ENCODE measurements around the gene SPSB4. TPM values are rescaled to one million over a fixed set of nuclear protein-coding genes. Genes with fewer than 3 reads are reported as not detected.

SPSB4 gene
- total RNA-seq, 1 donor from 2014 or later, result not detected

GRCh38 chr3:141125351-141125750 is 74.2 kb downstream of the SPSB4 start:
- H3K36me3 Mint-ChIP-seq (ENCODE audit: low read depth), result no peaks in the 10 kb centered on the region
- H3K4me3 Mint-ChIP-seq, result no peak overlapping the region
- H3K27me3 Mint-ChIP-seq (ENCODE audit: insufficient read depth), result peaks cover 5% of the 10 kb centered on the region
- H3K9me3 Mint-ChIP-seq, result no peaks in the 10 kb centered on the region
- no peak for DNase-seq (ENCODE audit: low spot score)
- H3K27ac Mint-ChIP-seq, result no peak overlapping the region
- H3K4me1 Mint-ChIP-seq (ENCODE audit: low read depth), result no peaks in the 10 kb centered on the region
- intact Hi-C loops (cut with micrococcal nuclease), result no loop called here

GRCh38 chr3:141126661-141127343 is 75.7 kb downstream of the SPSB4 start:
- Mint-ChIP-seq H3K27ac (no peak overlapping the region), H3K27me3 (ENCODE audit: insufficient read depth) (peaks cover 9% of the 10 kb centered on the region), H3K4me3 (no peak overlapping the region), H3K4me1 (ENCODE audit: low read depth) (no peaks in the 10 kb centered on the region), H3K9me3 (no peaks in the 10 kb centered on the region), H3K36me3 (ENCODE audit: low read depth) (no peaks in the 10 kb centered on the region)
- intact Hi-C loops (cut with micrococcal nuclease), result no loop called here
- no peak for DNase-seq (ENCODE audit: low spot score)

DNA sequence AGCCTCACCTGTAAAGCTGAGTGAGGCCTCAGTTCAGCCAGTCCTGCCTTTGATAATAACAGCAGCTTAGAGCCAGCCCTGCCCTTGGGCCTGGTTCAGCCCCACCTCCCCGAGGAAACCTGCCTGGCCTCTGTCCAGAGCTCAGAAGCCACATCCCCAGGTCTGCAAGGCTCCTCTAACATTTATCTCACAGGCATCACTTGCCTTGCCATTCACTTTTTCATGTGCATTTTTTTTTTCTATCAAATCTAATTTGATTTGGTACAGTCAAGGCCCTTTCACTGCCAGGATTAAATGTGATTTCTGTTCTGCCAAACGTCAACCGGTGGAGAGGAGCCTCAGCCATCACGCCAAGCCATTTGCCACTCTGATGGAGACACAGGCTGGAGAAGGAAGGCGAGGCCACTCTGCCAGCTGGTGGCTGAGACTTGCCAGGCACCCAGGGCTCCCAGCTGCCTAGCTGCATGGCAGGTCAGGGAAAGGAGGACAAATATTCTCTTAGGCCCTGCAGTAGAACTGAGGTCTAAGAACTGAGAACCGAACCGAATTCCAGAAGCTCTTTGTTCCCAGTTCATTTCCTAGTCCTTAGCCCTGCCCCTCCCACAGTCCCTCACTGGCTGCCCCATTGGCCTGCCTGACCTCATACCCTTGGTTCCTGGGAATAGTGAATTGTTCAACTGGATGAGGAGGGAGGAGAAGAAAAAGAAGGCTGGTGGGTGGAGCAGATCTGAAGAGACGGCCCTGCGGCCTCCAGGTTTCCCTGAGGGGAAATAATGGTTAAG is 76.4 kb downstream of the SPSB4 start:
- no peak for DNase-seq (ENCODE audit: low spot score)
- Mint-ChIP-seq H3K9me3 (no peaks in the 10 kb centered on the region), H3K27ac (no peak overlapping the region), H3K36me3 (ENCODE audit: low read depth) (no peaks in the 10 kb centered on the region), H3K27me3 (ENCODE audit: insufficient read depth) (peaks cover 9% of the 10 kb centered on the region), H3K4me3 (no peak overlapping the region), H3K4me1 (ENCODE audit: low read depth) (no peaks in the 10 kb centered on the region)
- intact Hi-C loops (cut with micrococcal nuclease), result no loop called here

DNA sequence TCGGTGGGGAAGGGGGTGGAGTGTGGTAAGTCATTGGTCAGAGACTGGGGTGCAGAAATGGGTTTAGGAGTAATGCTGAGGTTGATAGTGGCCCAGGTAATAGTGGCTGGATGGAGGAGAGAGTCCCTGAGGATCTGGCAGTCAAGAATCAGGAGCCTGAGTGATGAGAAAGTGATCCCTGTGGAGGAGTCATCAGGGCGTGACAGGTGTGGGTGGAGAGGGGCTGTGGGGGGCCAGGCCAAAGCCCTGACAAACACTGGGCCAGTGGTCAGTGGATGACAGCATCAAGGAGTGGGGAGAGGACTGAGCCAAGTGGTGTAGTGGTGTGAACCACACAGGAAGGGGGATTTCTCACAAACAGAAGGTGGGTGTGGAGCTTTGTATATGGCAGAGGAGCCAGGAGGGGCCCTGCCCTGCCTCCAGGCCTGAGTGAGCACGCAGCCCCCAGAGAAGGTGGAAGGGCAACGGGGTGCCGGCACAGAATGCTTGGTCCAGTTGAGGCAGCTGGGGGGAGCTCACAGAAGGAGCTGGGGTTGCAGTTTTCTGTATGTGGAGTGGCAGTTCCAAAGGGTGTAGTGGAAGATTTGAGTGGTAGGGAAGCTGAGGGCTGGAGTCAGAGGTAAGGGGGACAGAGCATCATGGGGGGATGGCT is 77.1 kb downstream of the SPSB4 start:
- Mint-ChIP-seq H3K4me3 (no peak overlapping the region), H3K9me3 (no peaks in the 10 kb centered on the region)
- intact Hi-C loops (cut with micrococcal nuclease), result no loop called here

DNA sequence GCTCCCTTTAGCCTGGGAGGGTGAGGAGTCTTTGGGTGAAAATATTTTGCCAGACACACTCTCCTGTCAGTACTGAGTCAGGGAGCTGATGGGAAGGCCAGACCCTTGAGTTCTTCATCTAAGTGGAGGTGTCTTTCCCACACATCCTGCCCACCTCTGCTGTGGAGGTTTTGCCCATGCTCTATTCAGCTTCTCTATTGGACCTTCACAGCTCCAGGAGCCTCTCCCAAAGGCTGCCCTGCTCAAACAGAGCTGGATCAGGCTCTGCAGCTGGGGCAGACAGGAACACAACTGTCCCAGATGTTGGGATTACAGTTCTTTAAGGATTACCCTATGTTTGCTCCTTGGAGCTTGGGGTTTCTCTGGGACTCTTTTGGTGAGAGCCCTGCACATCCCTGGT is 77.9 kb downstream of the SPSB4 start:
- intact Hi-C loops (cut with micrococcal nuclease), result no loop called here
- no peaks in the 10 kb centered on the region for H3K36me3 Mint-ChIP-seq (ENCODE audit: low read depth)
- no peak overlapping the region for H3K27ac Mint-ChIP-seq
- no peaks in the 10 kb centered on the region for H3K4me1 Mint-ChIP-seq (ENCODE audit: low read depth)
- H3K9me3 Mint-ChIP-seq, result no peaks in the 10 kb centered on the region
- peaks cover 5% of the 10 kb centered on the region for H3K27me3 Mint-ChIP-seq (ENCODE audit: insufficient read depth)
- no peak overlapping the region for H3K4me3 Mint-ChIP-seq
- DNase-seq (ENCODE audit: low spot score), result no peak

More for the DNA sequence above, 77.1 kb downstream of the SPSB4 start:
- Mint-ChIP-seq H3K27ac (no peak overlapping the region), H3K27me3 (ENCODE audit: insufficient read depth) (peaks cover 7% of the 10 kb centered on the region), H3K36me3 (ENCODE audit: low read depth) (no peaks in the 10 kb centered on the region), H3K4me1 (ENCODE audit: low read depth) (no peaks in the 10 kb centered on the region)
- no peak for DNase-seq (ENCODE audit: low spot score)

DNA sequence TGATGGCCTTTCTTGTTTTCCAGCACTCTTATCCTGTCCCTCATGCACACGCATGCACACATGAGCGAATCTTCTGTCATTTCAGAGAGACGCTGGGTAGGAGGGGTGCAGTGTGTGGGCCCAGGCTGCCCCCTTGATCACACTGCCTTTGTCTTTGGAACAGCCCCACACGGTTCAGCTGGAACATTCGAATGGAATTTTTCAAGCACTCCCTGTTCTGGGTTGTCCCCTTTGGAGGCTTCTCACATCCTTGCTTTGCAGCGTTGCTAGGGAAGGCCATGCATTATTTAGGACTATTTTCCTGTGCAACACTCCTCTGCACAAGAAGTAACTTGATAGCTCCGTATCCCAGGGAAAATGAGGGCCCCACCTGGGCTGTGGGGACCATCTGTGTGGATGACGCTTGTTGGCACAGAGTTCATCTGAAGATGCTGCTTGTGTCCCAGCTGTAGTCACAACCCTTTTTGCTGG is 78.4 kb downstream of the SPSB4 start:
- Mint-ChIP-seq H3K27ac (no peak overlapping the region), H3K27me3 (ENCODE audit: insufficient read depth) (peaks cover 4% of the 10 kb centered on the region), H3K9me3 (no peaks in the 10 kb centered on the region), H3K4me3 (no peak overlapping the region), H3K36me3 (ENCODE audit: low read depth) (no peaks in the 10 kb centered on the region), H3K4me1 (ENCODE audit: low read depth) (no peaks in the 10 kb centered on the region)
- intact Hi-C loops (cut with micrococcal nuclease), result no loop called here
- DNase-seq (ENCODE audit: low spot score), result no peak

DNA sequence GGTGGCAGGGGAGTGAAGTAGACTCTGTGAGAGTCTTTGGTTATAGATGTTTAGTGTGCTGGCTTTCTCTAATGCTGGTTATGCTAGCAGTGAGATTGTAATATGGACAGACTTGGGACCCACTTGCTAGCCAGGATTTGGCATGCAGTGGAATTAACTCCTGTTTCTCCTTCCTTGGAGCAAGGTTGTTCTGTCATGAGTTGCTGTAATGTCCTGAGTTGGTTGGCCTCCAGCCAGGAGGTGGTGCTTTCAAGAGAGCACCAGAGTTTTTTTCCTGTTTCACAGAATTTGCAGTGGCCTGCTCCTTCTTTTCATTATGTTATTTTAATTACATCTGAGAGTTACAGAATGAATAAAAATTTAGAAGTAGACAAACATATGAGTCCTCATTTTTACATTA is 92.4 kb downstream of the SPSB4 start:
- Mint-ChIP-seq H3K4me3 (no peak overlapping the region), H3K27ac (no peak overlapping the region), H3K9me3 (peaks cover 22% of the 10 kb centered on the region), H3K36me3 (ENCODE audit: low read depth) (no peaks in the 10 kb centered on the region), H3K27me3 (ENCODE audit: insufficient read depth) (peaks cover 8% of the 10 kb centered on the region), H3K4me1 (ENCODE audit: low read depth) (no peaks in the 10 kb centered on the region)
- no peak for DNase-seq (ENCODE audit: low spot score)
- intact Hi-C loops (cut with micrococcal nuclease), result no loop called here

GRCh38 chr3:141146979-141147470 is 95.9 kb downstream of the SPSB4 start:
- H3K4me3 Mint-ChIP-seq, result no peak overlapping the region
- H3K36me3 Mint-ChIP-seq (ENCODE audit: low read depth), result no peaks in the 10 kb centered on the region
- peaks cover 8% of the 10 kb centered on the region for H3K27me3 Mint-ChIP-seq (ENCODE audit: insufficient read depth)
- DNase-seq (ENCODE audit: low spot score), result no peak
- intact Hi-C loops (cut with micrococcal nuclease), result no loop called here
- H3K4me1 Mint-ChIP-seq (ENCODE audit: low read depth), result no peaks in the 10 kb centered on the region
- H3K27ac Mint-ChIP-seq, result no peak overlapping the region
- peaks cover 15% of the 10 kb centered on the region for H3K9me3 Mint-ChIP-seq

- Mint-ChIP-seq H3K9me3 (peaks cover 9% of the 10 kb centered on the region), H3K27ac (no peak overlapping the region), H3K4me1 (ENCODE audit: low read depth) (no peaks in the 10 kb centered on the region), H3K36me3 (ENCODE audit: low read depth) (no peaks in the 10 kb centered on the region), H3K27me3 (ENCODE audit: insufficient read depth) (peaks cover 7% of the 10 kb centered on the region), H3K4me3 (no peak overlapping the region)
- no peak for DNase-seq (ENCODE audit: low spot score)
- intact Hi-C loops (cut with micrococcal nuclease), result no loop called here
Measured at GRCh38 chr3:141147657-141148056, 96.5 kb downstream of the SPSB4 start.

- no peak for DNase-seq (ENCODE audit: low spot score)
- Mint-ChIP-seq H3K36me3 (ENCODE audit: low read depth) (no peaks in the 10 kb centered on the region), H3K27ac (no peak overlapping the region), H3K4me3 (no peak overlapping the region), H3K9me3 (peaks cover 7% of the 10 kb centered on the region), H3K4me1 (ENCODE audit: low read depth) (no peaks in the 10 kb centered on the region), H3K27me3 (ENCODE audit: insufficient read depth) (peaks cover 6% of the 10 kb centered on the region)
- intact Hi-C loops (cut with micrococcal nuclease), result no loop called here
Measured at GRCh38 chr3:141148169-141148568, 97.0 kb downstream of the SPSB4 start.

GRCh38 chr3:141148770-141149169 is 97.6 kb downstream of the SPSB4 start:
- no peak for DNase-seq (ENCODE audit: low spot score)
- H3K4me3 Mint-ChIP-seq, result no peak overlapping the region
- intact Hi-C loops (cut with micrococcal nuclease), result no loop called here
- H3K4me1 Mint-ChIP-seq (ENCODE audit: low read depth), result no peaks in the 10 kb centered on the region
- no peaks in the 10 kb centered on the region for H3K36me3 Mint-ChIP-seq (ENCODE audit: low read depth)
- no peak overlapping the region for H3K27ac Mint-ChIP-seq
- H3K27me3 Mint-ChIP-seq (ENCODE audit: insufficient read depth), result peaks cover 6% of the 10 kb centered on the region
- H3K9me3 Mint-ChIP-seq, result peaks cover 4% of the 10 kb centered on the region

DNA sequence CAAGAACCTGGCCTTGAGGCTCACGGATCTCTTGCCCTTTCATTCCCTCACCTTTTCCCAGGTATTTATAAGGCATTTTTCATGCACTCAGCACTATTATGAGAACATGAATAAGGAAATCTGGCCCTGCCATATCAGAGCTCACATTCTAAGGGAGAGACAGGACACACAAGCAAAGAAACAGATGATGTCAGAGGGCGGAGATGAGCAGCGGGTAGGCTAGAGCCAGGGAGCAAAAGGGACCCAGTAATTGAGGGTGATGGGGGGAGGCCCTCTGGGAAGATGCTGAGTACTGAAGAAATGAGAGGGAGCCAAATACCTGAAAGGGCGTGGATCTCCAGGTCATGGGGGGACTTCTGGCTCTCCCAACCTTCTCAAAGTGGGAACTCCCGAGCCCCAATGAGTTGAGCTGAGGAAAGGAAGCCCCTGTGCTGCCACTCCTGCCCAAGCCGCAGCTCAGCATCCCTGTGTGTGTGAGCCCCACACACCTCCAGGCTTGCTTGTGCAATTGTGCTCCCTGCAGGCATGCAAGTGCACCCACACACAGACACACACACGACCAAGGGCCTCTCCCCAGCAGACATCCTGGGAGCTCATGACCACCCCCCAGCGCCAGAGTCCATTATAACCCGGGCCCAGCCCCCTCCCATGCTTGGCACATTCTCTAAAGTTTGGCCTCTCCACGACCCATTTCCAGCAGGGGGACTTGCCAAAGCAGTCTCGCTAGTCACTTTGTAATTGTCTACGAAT is 99.1 kb downstream of the SPSB4 start:
- H3K36me3 Mint-ChIP-seq (ENCODE audit: low read depth), result no peaks in the 10 kb centered on the region
- intact Hi-C loops (cut with micrococcal nuclease), result no loop called here
- no peaks in the 10 kb centered on the region for H3K9me3 Mint-ChIP-seq
- no peak for DNase-seq (ENCODE audit: low spot score)
- H3K27ac Mint-ChIP-seq, result no peak overlapping the region
- no peak overlapping the region for H3K4me3 Mint-ChIP-seq
- H3K27me3 Mint-ChIP-seq (ENCODE audit: insufficient read depth), result peaks cover 2% of the 10 kb centered on the region
- no peaks in the 10 kb centered on the region for H3K4me1 Mint-ChIP-seq (ENCODE audit: low read depth)
